OCI-LY1 (cell line): ENCODE measurements around the gene CLK1.

ENCODE experiments used
- CTCF ChIP-seq: fragments of 200-600 bp; sonication (generic), shearing (Covaris generic); IDR thresholded peaks from 2 replicates; pipeline ENCODE4 v1.5.1; 2017; ENCODE audit warnings: mild to moderate bottlenecking, antibody characterized with exemption, low read length, moderate library complexity, mixed read lengths
- EZH2 ChIP-seq: fragments of 200-600 bp; sonication (generic), shearing (Covaris generic); IDR thresholded peaks from 2 replicates; pipeline ENCODE4 v1.8.0; 2017; ENCODE audit warnings: borderline replicate concordance, mixed run types, mild to moderate bottlenecking, antibody characterized with exemption, low read length, moderate library complexity, mixed read lengths

DNA sequence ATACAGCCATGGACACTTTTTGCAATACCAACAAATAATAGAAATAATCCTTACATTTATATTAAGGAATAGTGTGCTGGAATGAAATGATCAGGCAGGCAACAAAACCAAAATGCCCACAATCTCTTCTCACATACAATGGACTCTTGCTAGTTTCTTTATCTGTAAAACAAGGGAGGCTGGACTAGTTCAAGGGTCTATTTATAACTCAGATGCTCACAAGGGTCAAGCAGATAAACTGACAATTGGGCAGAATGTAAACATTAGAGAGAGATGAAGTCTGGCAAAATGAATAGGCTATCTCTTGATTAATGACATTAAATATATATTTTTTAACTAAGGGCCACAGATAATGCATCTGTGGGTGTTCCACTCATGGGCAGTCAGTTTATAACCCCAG, 13.0 kb upstream of the CLK1 start:
- TF ChIP-seq CTCF = no peak
- TF ChIP-seq EZH2 = no peak
